NB4 (cell line): ENCODE results near the gene HNMT.

Source experiments
- MYC ChIP-seq: IDR thresholded peaks from 2 replicates; pipeline ENCODE4 v1.6.1; 2011; ENCODE audit warnings: low read depth, low read length
- POLR2A ChIP-seq: IDR thresholded peaks from 2 replicates; pipeline ENCODE4 v1.6.1; 2011; ENCODE audit warnings: mild to moderate bottlenecking; ENCODE audit not compliant: insufficient read length; ENCODE audit errors: extremely low read depth
- TF ChIP-seq, protein P1 (sequence below): IDR thresholded peaks from one replicate; pipeline ENCODE4 v1.5.1; 2012; ENCODE audit warnings: low read depth, low read length

DNA sequence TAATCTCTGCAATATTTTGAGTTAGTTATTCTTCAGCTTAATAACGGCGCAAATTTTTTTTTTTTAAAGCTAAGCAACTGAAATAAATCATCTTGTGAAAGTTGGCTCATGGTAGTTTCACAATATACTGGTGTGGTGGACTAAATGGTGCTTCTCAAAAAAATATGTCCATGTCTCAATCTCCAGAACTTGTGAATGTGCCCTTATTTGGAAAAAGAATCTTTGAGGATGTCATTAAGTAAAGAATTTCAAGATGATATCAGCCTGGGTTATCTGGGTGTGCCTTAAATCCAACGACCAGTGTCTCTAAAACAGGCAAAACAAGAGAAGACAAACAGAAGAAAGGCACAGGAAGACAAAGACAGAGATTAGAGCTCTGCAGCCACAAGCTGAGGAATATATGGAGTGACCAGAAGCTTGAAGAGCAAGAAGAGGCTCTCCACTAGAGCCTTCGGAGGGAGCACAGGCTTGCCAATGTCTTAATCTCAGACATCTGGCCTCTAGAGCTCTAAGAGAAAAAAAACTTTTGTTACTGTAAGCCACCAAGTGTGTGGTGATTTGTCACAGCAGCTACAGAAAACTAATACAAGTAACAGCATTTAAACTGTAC lies 71.4 kb downstream of the HNMT start:
- TF ChIP-seq, protein P1, sequence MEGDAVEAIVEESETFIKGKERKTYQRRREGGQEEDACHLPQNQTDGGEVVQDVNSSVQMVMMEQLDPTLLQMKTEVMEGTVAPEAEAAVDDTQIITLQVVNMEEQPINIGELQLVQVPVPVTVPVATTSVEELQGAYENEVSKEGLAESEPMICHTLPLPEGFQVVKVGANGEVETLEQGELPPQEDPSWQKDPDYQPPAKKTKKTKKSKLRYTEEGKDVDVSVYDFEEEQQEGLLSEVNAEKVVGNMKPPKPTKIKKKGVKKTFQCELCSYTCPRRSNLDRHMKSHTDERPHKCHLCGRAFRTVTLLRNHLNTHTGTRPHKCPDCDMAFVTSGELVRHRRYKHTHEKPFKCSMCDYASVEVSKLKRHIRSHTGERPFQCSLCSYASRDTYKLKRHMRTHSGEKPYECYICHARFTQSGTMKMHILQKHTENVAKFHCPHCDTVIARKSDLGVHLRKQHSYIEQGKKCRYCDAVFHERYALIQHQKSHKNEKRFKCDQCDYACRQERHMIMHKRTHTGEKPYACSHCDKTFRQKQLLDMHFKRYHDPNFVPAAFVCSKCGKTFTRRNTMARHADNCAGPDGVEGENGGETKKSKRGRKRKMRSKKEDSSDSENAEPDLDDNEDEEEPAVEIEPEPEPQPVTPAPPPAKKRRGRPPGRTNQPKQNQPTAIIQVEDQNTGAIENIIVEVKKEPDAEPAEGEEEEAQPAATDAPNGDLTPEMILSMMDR: no peak
- TF ChIP-seq POLR2A (no peak), MYC (no peak)
